ENCODE measurements around the gene LRRC8B. TPM values are rescaled to one million over a fixed set of nuclear protein-coding genes. Genes with fewer than 3 reads are reported as not detected.
"Not testable (repeated sequence)": the region's sequence is repeated elsewhere in the genome, so short reads cannot be mapped to it uniquely, and the experiment has no call there.

Gene LRRC8B
- total RNA-seq, 6 experiments from 2014 or later: 0.07 to 0.57 (median 0.15) TPM

- no peak for DNase-seq
- Mint-ChIP-seq H3K4me1 (ENCODE audit: low read depth) (no peaks in the 10 kb centered on the region), H3K27ac (no peak overlapping the region), H3K9me3 (no peaks in the 10 kb centered on the region), H3K4me3 (no peak overlapping the region), H3K36me3 (ENCODE audit: low read depth) (no peaks in the 10 kb centered on the region), H3K27me3 (ENCODE audit: insufficient read depth) (peaks cover 8% of the 10 kb centered on the region)
- TF ChIP-seq CTCF (IDR thresholded peaks at IDR 0.05): no peak
These were observed 14.5 kb downstream of the LRRC8B start for GRCh38 chr1:89539128-89539527.

GRCh38 chr1:89540406-89540970 lies 15.9 kb downstream of the LRRC8B start:
- Mint-ChIP-seq H3K4me1 (ENCODE audit: low read depth) (no peaks in the 10 kb centered on the region), H3K9me3 (no peaks in the 10 kb centered on the region), H3K27me3 (ENCODE audit: insufficient read depth) (peaks cover 3% of the 10 kb centered on the region; the same call in 1 of the 2 replicates), H3K27ac (no peak overlapping the region), H3K36me3 (ENCODE audit: low read depth) (no peaks in the 10 kb centered on the region), H3K4me3 (no peak overlapping the region)
- no peak for TF ChIP-seq CTCF (IDR thresholded peaks at IDR 0.05)
- DNase-seq: no peak

DNA sequence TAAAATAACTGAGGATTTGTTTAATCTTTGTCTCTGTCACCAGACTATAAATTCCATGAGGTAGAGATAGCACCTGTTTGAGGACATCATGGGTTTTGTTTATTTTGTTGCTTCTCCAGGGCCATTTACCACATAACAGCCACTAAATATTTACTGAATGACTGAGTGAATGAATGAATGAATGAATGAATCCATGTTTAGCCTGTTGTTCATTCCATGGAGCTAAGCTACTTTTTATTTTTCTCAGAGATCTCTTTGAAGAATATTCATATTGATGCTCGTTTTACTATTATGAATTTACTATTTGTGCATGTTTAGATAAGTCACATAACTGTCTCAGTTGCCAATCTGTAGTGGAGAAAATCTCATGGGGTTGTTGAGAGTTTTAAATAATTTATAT lies 17.7 kb downstream of the LRRC8B start:
- H3K27me3 Mint-ChIP-seq (ENCODE audit: insufficient read depth): no peaks in the 10 kb centered on the region
- no peaks in the 10 kb centered on the region for H3K9me3 Mint-ChIP-seq
- no peak for TF ChIP-seq CTCF (IDR thresholded peaks at IDR 0.05)
- no peaks in the 10 kb centered on the region for H3K4me1 Mint-ChIP-seq (ENCODE audit: low read depth)
- no peaks in the 10 kb centered on the region for H3K36me3 Mint-ChIP-seq (ENCODE audit: low read depth)
- DNase-seq: no peak
- H3K4me3 Mint-ChIP-seq: no peak overlapping the region
- H3K27ac Mint-ChIP-seq: no peak overlapping the region

GRCh38 chr1:89543632-89544031 lies 19.0 kb downstream of the LRRC8B start:
- not testable (repeated sequence) for DNase-seq

GRCh38 chr1:89545264-89546038 lies 20.8 kb downstream of the LRRC8B start:
- no peak for DNase-seq
- Mint-ChIP-seq H3K27ac (no peak overlapping the region), H3K4me1 (ENCODE audit: low read depth) (no peaks in the 10 kb centered on the region), H3K36me3 (ENCODE audit: low read depth) (no peaks in the 10 kb centered on the region), H3K27me3 (ENCODE audit: insufficient read depth) (no peaks in the 10 kb centered on the region), H3K9me3 (no peaks in the 10 kb centered on the region), H3K4me3 (no peak overlapping the region)
- no peak for TF ChIP-seq CTCF (IDR thresholded peaks at IDR 0.05)

More at GRCh38 chr1:89543632-89544031, 19.0 kb downstream of the LRRC8B start:
- H3K4me1 Mint-ChIP-seq (ENCODE audit: low read depth); H3K4me3 Mint-ChIP-seq; H3K27ac Mint-ChIP-seq; H3K27me3 Mint-ChIP-seq (ENCODE audit: insufficient read depth); H3K9me3 Mint-ChIP-seq; H3K36me3 Mint-ChIP-seq (ENCODE audit: low read depth): not testable (repeated sequence)
